ENCODE results near the gene RRP15.

RRP15 gene

GRCh38 chr1:218351391-218352074, 66.4 kb downstream of the RRP15 start:
- Histone ChIP-seq H3K27me3 (ENCODE audit: control insufficient read depth, insufficient read depth, low read length) (peaks cover 19% of the 10 kb centered on the region), H3K9ac (ENCODE audit: low read length) (no peak overlapping the region), H3K4me1 (ENCODE audit: control insufficient read depth, low read depth, low read length) (peaks cover 2% of the 10 kb centered on the region), H3K4me3 (ENCODE audit: low read length) (no peak overlapping the region), H3K27ac (ENCODE audit: low read length) (no peak overlapping the region), H3K36me3 (ENCODE audit: control insufficient read depth, low read depth, low read length) (no peaks in the 10 kb centered on the region), H3K9me3 (ENCODE audit: control insufficient read depth, low read depth, low read length) (no peaks in the 10 kb centered on the region)

DNA sequence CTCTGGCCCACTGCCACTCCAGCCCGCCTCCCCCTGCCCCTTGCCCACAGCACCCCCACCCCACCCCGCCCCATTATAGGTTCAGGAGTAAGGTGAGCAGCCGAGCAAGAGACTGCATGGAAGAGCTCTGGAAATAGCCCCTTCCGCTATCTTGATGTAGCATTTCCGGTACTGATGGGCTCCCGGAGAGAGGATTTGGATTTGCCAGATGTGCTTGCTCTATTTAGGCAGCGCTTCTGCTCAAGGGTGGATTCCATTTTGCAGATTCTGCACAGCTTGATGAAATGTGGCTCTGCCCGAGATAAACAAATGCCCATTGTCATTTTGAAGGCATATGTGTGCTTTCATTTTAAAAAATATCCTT, 67.0 kb downstream of the RRP15 start:
- H3K9me3 ChIP-seq (ENCODE audit: control insufficient read depth, low read depth, low read length) = no peaks in the 10 kb centered on the region
- no peak overlapping the region for H3K9ac ChIP-seq (ENCODE audit: low read length)
- no peak overlapping the region for H3K4me3 ChIP-seq (ENCODE audit: low read length)
- H3K36me3 ChIP-seq (ENCODE audit: control insufficient read depth, low read depth, low read length) = no peaks in the 10 kb centered on the region
- H3K4me1 ChIP-seq (ENCODE audit: control insufficient read depth, low read depth, low read length) = peaks cover 2% of the 10 kb centered on the region
- H3K27me3 ChIP-seq (ENCODE audit: control insufficient read depth, insufficient read depth, low read length) = peaks cover 13% of the 10 kb centered on the region
- no peak overlapping the region for H3K27ac ChIP-seq (ENCODE audit: low read length)

- Histone ChIP-seq H3K27me3 (ENCODE audit: control insufficient read depth, insufficient read depth, low read length) (no peaks in the 10 kb centered on the region), H3K27ac (ENCODE audit: low read length) (no peak overlapping the region), H3K36me3 (ENCODE audit: control insufficient read depth, low read depth, low read length) (no peaks in the 10 kb centered on the region), H3K9me3 (ENCODE audit: control insufficient read depth, low read depth, low read length) (no peaks in the 10 kb centered on the region), H3K9ac (ENCODE audit: low read length) (no peak overlapping the region), H3K4me1 (ENCODE audit: control insufficient read depth, low read depth, low read length) (peaks cover under 1% of the 10 kb centered on the region), H3K4me3 (ENCODE audit: low read length) (no peak overlapping the region)
Observed at GRCh38 chr1:218353656-218354055, 68.6 kb downstream of the RRP15 start.

DNA sequence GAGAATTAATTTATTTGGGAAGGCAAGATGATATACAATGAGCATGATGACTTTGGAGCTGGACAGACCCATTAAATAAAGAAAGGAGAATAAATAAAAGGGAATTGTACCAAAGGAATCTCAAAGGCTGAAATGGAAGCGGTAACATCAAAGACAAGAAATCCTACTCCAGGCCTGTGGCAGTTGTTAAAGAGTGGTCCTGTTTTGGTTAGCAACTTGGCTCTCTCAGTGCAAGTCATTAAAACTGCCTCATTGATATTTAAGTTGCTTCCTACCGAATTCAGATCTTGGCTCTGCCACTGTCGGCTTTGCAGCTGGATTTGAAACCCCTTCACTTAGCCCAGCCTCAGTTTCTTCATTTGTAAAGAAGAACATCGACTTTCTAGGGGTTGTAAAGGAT, 70.2 kb downstream of the RRP15 start:
- no peaks in the 10 kb centered on the region for H3K4me1 ChIP-seq (ENCODE audit: control insufficient read depth, low read depth, low read length)
- no peaks in the 10 kb centered on the region for H3K9me3 ChIP-seq (ENCODE audit: control insufficient read depth, low read depth, low read length)
- no peaks in the 10 kb centered on the region for H3K36me3 ChIP-seq (ENCODE audit: control insufficient read depth, low read depth, low read length)
- no peak overlapping the region for H3K9ac ChIP-seq (ENCODE audit: low read length)
- no peak overlapping the region for H3K4me3 ChIP-seq (ENCODE audit: low read length)
- no peak overlapping the region for H3K27ac ChIP-seq (ENCODE audit: low read length)
- H3K27me3 ChIP-seq (ENCODE audit: control insufficient read depth, insufficient read depth, low read length) = no peaks in the 10 kb centered on the region

- Histone ChIP-seq H3K9me3 (ENCODE audit: control insufficient read depth, low read depth, low read length) (no peaks in the 10 kb centered on the region), H3K9ac (ENCODE audit: low read length) (no peak overlapping the region), H3K4me1 (ENCODE audit: control insufficient read depth, low read depth, low read length) (no peaks in the 10 kb centered on the region), H3K36me3 (ENCODE audit: control insufficient read depth, low read depth, low read length) (no peaks in the 10 kb centered on the region), H3K4me3 (ENCODE audit: low read length) (no peak overlapping the region), H3K27me3 (ENCODE audit: control insufficient read depth, insufficient read depth, low read length) (no peaks in the 10 kb centered on the region), H3K27ac (ENCODE audit: low read length) (no peak overlapping the region)
Observed at GRCh38 chr1:218357211-218357892, 72.3 kb downstream of the RRP15 start.

DNA sequence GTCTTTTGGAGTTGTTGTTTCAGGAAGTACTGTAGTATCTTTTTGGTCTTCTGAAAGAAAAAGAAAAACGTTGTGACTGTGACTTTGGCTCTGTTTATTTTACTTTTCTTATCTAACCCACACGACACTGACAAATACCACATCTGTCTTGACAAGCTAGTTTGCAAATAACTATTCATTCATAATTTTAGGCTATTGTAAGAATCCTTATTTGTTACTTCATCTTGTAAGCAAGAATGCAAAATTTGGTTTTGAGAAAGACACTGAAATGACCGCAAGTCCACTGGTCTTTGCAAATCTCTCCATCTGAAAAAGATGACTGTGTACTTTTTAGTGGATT, 72.8 kb downstream of the RRP15 start:
- Histone ChIP-seq H3K9ac (ENCODE audit: low read length) (no peak overlapping the region), H3K27ac (ENCODE audit: low read length) (no peak overlapping the region), H3K36me3 (ENCODE audit: control insufficient read depth, low read depth, low read length) (no peaks in the 10 kb centered on the region), H3K9me3 (ENCODE audit: control insufficient read depth, low read depth, low read length) (no peaks in the 10 kb centered on the region), H3K4me3 (ENCODE audit: low read length) (no peak overlapping the region), H3K27me3 (ENCODE audit: control insufficient read depth, insufficient read depth, low read length) (no peaks in the 10 kb centered on the region), H3K4me1 (ENCODE audit: control insufficient read depth, low read depth, low read length) (no peaks in the 10 kb centered on the region)

- Histone ChIP-seq H3K9ac (ENCODE audit: low read length) (no peak overlapping the region), H3K9me3 (ENCODE audit: control insufficient read depth, low read depth, low read length) (no peaks in the 10 kb centered on the region), H3K4me1 (ENCODE audit: control insufficient read depth, low read depth, low read length) (no peaks in the 10 kb centered on the region), H3K4me3 (ENCODE audit: low read length) (no peak overlapping the region), H3K27ac (ENCODE audit: low read length) (no peak overlapping the region), H3K27me3 (ENCODE audit: control insufficient read depth, insufficient read depth, low read length) (no peaks in the 10 kb centered on the region), H3K36me3 (ENCODE audit: control insufficient read depth, low read depth, low read length) (no peaks in the 10 kb centered on the region)
Observed at GRCh38 chr1:218361298-218362065, 76.4 kb downstream of the RRP15 start.

DNA sequence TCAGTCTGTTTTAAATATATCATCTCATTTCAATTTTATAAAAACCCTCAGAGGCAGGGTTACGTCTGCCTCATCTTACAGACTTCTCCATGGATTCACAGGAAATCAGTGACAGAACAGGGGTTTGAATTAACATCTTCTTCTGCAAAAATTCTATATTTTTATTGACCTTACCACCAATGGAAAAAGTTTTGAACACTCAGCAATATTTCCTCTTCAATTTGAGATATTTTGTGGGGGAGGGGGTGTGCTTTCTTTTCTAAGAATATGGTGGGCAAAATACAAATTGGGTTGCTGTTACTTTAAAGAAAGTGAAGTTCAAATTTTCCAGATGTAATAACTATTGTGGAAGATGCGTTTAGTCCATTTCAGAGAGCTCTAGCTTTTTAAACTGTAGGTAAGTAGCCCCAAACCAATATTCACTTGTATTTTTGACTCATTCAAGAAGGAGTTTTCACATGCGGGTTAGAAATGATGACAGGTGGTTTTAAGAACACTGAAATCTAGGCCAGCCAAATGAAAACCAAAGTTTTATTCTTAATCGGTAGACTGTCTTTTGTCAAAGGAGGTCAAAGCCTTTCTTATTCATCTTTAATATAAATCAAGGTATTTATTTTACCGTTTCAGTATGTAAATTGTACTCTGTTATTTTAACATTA, 77.5 kb downstream of the RRP15 start:
- H3K27me3 ChIP-seq (ENCODE audit: control insufficient read depth, insufficient read depth, low read length) = no peaks in the 10 kb centered on the region
- H3K9me3 ChIP-seq (ENCODE audit: control insufficient read depth, low read depth, low read length) = no peaks in the 10 kb centered on the region
- H3K4me3 ChIP-seq (ENCODE audit: low read length) = no peak overlapping the region
- H3K36me3 ChIP-seq (ENCODE audit: control insufficient read depth, low read depth, low read length) = no peaks in the 10 kb centered on the region
- no peak overlapping the region for H3K9ac ChIP-seq (ENCODE audit: low read length)
- H3K27ac ChIP-seq (ENCODE audit: low read length) = no peak overlapping the region
- no peaks in the 10 kb centered on the region for H3K4me1 ChIP-seq (ENCODE audit: control insufficient read depth, low read depth, low read length)

DNA sequence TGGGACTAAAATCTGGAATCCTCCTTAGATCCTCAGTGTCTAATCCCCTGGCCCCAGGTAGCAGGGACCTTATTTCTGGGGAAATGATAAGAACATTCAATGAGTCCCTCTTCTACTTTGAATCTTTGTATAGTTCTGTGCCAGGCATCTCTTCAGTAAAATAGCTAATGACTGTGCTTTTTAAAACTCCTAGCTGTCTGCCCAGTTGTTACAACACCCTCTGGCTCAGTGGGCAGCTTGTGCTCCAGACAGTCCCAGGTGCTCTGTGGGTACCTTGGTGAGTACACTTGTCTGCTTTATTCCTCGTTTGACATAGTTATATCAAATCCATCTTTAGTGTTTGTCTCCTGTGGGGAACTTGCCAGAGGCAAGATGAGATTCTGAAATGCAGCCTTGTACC, 78.0 kb downstream of the RRP15 start:
- Histone ChIP-seq H3K4me3 (ENCODE audit: low read length) (no peak overlapping the region), H3K4me1 (ENCODE audit: control insufficient read depth, low read depth, low read length) (no peaks in the 10 kb centered on the region), H3K9me3 (ENCODE audit: control insufficient read depth, low read depth, low read length) (no peaks in the 10 kb centered on the region), H3K27ac (ENCODE audit: low read length) (no peak overlapping the region), H3K9ac (ENCODE audit: low read length) (no peak overlapping the region), H3K36me3 (ENCODE audit: control insufficient read depth, low read depth, low read length) (no peaks in the 10 kb centered on the region), H3K27me3 (ENCODE audit: control insufficient read depth, insufficient read depth, low read length) (no peaks in the 10 kb centered on the region)

GRCh38 chr1:218364028-218364710, 79.1 kb downstream of the RRP15 start:
- no peaks in the 10 kb centered on the region for H3K4me1 ChIP-seq (ENCODE audit: control insufficient read depth, low read depth, low read length)
- H3K27ac ChIP-seq (ENCODE audit: low read length) = no peak overlapping the region

More at GRCh38 chr1:218364028-218364710, 79.1 kb downstream of the RRP15 start:
- Histone ChIP-seq H3K27me3 (ENCODE audit: control insufficient read depth, insufficient read depth, low read length) (no peaks in the 10 kb centered on the region), H3K9me3 (ENCODE audit: control insufficient read depth, low read depth, low read length) (no peaks in the 10 kb centered on the region), H3K9ac (ENCODE audit: low read length) (no peak overlapping the region), H3K4me3 (ENCODE audit: low read length) (no peak overlapping the region), H3K36me3 (ENCODE audit: control insufficient read depth, low read depth, low read length) (no peaks in the 10 kb centered on the region)
